Measurements from ENCODE around the gene C1orf50.
A peak's percentile ranks its signal among the peaks of the same experiment; 100 is the strongest.
"Not testable (repeated sequence)": the region's sequence is repeated elsewhere in the genome, so short reads cannot be mapped to it uniquely, and the experiment has no call there.

The C1orf50 gene

GRCh38 chr1:42745851-42746250 is 21.2 kb upstream of the C1orf50 start:
- H3K4me3 ChIP-seq (ENCODE audit: low read depth, low read length): no peak overlapping the region
- DNase-seq (ENCODE audit: low read depth): no peak
- TF ChIP-seq CTCF (IDR thresholded peaks at IDR 0.05; ENCODE audit: insufficient read depth, low read depth, low read length, missing control alignments): no peak

- no peak for DNase-seq (ENCODE audit: low read depth)
- no peak for TF ChIP-seq CTCF (IDR thresholded peaks at IDR 0.05; ENCODE audit: insufficient read depth, low read depth, low read length, missing control alignments)
- H3K4me3 ChIP-seq (ENCODE audit: low read depth, low read length): no peak overlapping the region
These were observed 20.5 kb upstream of the C1orf50 start for GRCh38 chr1:42746436-42747105.

- DNase-seq (ENCODE audit: low read depth): peak; percentile 19
- no peak overlapping the region for H3K4me3 ChIP-seq (ENCODE audit: low read depth, low read length)
- peak; percentile 59 for TF ChIP-seq CTCF (IDR thresholded peaks at IDR 0.05; ENCODE audit: insufficient read depth, low read depth, low read length, missing control alignments)
These were observed 19.9 kb upstream of the C1orf50 start for GRCh38 chr1:42747125-42747524.

GRCh38 chr1:42748021-42748420 is 19.0 kb upstream of the C1orf50 start:
- H3K4me3 ChIP-seq (ENCODE audit: low read depth, low read length): no peak overlapping the region
- no peak for DNase-seq (ENCODE audit: low read depth)
- no peak for TF ChIP-seq CTCF (IDR thresholded peaks at IDR 0.05; ENCODE audit: insufficient read depth, low read depth, low read length, missing control alignments)

GRCh38 chr1:42748461-42749410 is 18.3 kb upstream of the C1orf50 start:
- H3K4me3 ChIP-seq (ENCODE audit: low read depth, low read length): no peak overlapping the region
- no peak for TF ChIP-seq CTCF (IDR thresholded peaks at IDR 0.05; ENCODE audit: insufficient read depth, low read depth, low read length, missing control alignments)
- DNase-seq (ENCODE audit: low read depth): no peak

GRCh38 chr1:42750041-42750440 is 17.0 kb upstream of the C1orf50 start:
- no peak for DNase-seq (ENCODE audit: low read depth)
- TF ChIP-seq CTCF (IDR thresholded peaks at IDR 0.05; ENCODE audit: insufficient read depth, low read depth, low read length, missing control alignments): no peak
- H3K4me3 ChIP-seq (ENCODE audit: low read depth, low read length): no peak overlapping the region

- DNase-seq (ENCODE audit: low read depth): not testable (repeated sequence)
These were observed 15.5 kb upstream of the C1orf50 start for GRCh38 chr1:42751511-42752070.

More at GRCh38 chr1:42751511-42752070, 15.5 kb upstream of the C1orf50 start:
- not testable (repeated sequence) for H3K4me3 ChIP-seq (ENCODE audit: low read depth, low read length)
